Testis (tissue), 2 donors: Measurements from ENCODE around the gene CDK5R2.

Source experiments
- CTCF ChIP-seq, 3 experiments: fragments of 450-650 bp in 2 of 3; fragments of 200-600 bp in 1 of 3; sonication (generic) in 1 of 3; IDR thresholded peaks; one replicate each; pipeline ENCODE4 v1.5.1; 2016 to 2019; ENCODE audit warnings: antibody characterized with exemption in 3 of 3, mild to moderate bottlenecking in 2 of 3, moderate library complexity in 1 of 3
- POLR2A ChIP-seq: fragments of 450-650 bp; IDR thresholded peaks from one replicate; pipeline ENCODE4 v1.6.1; 2017; ENCODE audit warnings: antibody characterized with exemption, mild to moderate bottlenecking, moderate library complexity

GRCh38 chr2:218980735-218981389 lies 21.4 kb downstream of the CDK5R2 start:
- TF ChIP-seq CTCF (IDR thresholded peaks at IDR 0.05): no peak
- TF ChIP-seq POLR2A: no peak
